GM23338 (cell line): ENCODE results near the gene ASIC3. TPM values are rescaled to one million over a fixed set of nuclear protein-coding genes. Genes with fewer than 3 reads are reported as not detected.

ENCODE experiments used
- ATAC-seq: fragments of 200-7000 bp; cut with Tn5 transposase; 3 replicates; pipeline ENCODE4 v1.9.1; 2020
- DNase-seq: peaks from one replicate; pipeline ENCODE4 v3.0.0-alpha.2; 2015; ENCODE audit warnings: low spot score
- H2AFZ ChIP-seq: fragments of 200-600 bp; sonication (generic); 2 replicates; pipeline ENCODE4 v1.8.0; 2016; ENCODE audit warnings: antibody characterized with exemption, mild to moderate bottlenecking, moderate library complexity
- H3F3A ChIP-seq: fragments of 200-600 bp; sonication (generic); replicated peaks from 2 replicates; pipeline ENCODE4 v1.8.0; 2017; ENCODE audit warnings: antibody characterized with exemption, mixed run types, low read depth
- H3K27ac ChIP-seq: fragments of 200-600 bp; sonication (generic); 2 replicates; pipeline ENCODE4 v1.6.1; 2016; ENCODE audit warnings: low read depth
- H3K27me3 ChIP-seq: fragments of 200-600 bp; sonication (generic); 2 replicates; pipeline ENCODE4 v1.8.0; 2016; ENCODE audit warnings: mild to moderate bottlenecking, mixed run types, moderate library complexity; ENCODE audit not compliant: insufficient read depth
- H3K36me3 ChIP-seq: fragments of 200-600 bp; sonication (generic); 2 replicates; pipeline ENCODE4 v1.8.0; 2016; ENCODE audit warnings: mild to moderate bottlenecking; ENCODE audit not compliant: insufficient read depth
- H3K4me1 ChIP-seq: fragments of 200-600 bp; sonication (generic); 2 replicates; pipeline ENCODE4 v1.8.0; 2016; ENCODE audit warnings: mild to moderate bottlenecking, moderate library complexity; ENCODE audit not compliant: insufficient read depth
- H3K4me2 ChIP-seq: fragments of 200-600 bp; sonication (generic); 2 replicates; pipeline ENCODE4 v1.7.1; 2017; ENCODE audit warnings: mixed run types
- H3K4me3 ChIP-seq: fragments of 200-600 bp; sonication (generic); 2 replicates; pipeline ENCODE4 v1.6.1; 2016; ENCODE audit warnings: mixed run types
- H3K79me2 ChIP-seq: fragments of 200-600 bp; sonication (generic); replicated peaks from 2 replicates; pipeline ENCODE4 v1.8.0; 2017; ENCODE audit warnings: mild to moderate bottlenecking; ENCODE audit not compliant: insufficient read depth
- H3K9me2 ChIP-seq: fragments of 200-600 bp; sonication (generic); 2 replicates; pipeline ENCODE4 v1.8.0; 2017; ENCODE audit not compliant: insufficient read depth
- H4K20me1 ChIP-seq: fragments of 200-600 bp; sonication (generic); replicated peaks from 2 replicates; pipeline ENCODE4 v1.8.0; 2017; ENCODE audit warnings: mild to moderate bottlenecking; ENCODE audit not compliant: insufficient read depth
- H3K27ac Mint-ChIP-seq: 2 replicates; pipeline ENCODE4 v1.8.0; 2020; ENCODE audit warnings: inconsistent platforms, mild to moderate bottlenecking, moderate library complexity, mixed read lengths
- H3K27me3 Mint-ChIP-seq: 3 replicates; pipeline ENCODE4 v1.8.0; 2022; ENCODE audit warnings: low read depth, mild to moderate bottlenecking, moderate library complexity, mixed read lengths, inconsistent platforms; ENCODE audit not compliant: insufficient read depth, poor library complexity
- H3K36me3 Mint-ChIP-seq: 3 replicates; pipeline ENCODE4 v1.8.0; 2021; ENCODE audit warnings: low read depth, mild to moderate bottlenecking, inconsistent platforms, moderate library complexity, mixed read lengths
- H3K4me1 Mint-ChIP-seq: 3 replicates; pipeline ENCODE4 v1.8.0; 2020; ENCODE audit warnings: mild to moderate bottlenecking, inconsistent platforms, mixed read lengths
- H3K4me3 Mint-ChIP-seq: 3 replicates; pipeline ENCODE4 v1.8.0; 2021; ENCODE audit warnings: moderate library complexity, mild to moderate bottlenecking, inconsistent platforms, mixed read lengths
- H3K9me3 Mint-ChIP-seq: 3 replicates; pipeline ENCODE4 v1.8.0; 2020; ENCODE audit warnings: moderate library complexity, mild to moderate bottlenecking, inconsistent platforms, mixed read lengths
- CREB1 ChIP-seq: fragments of 250-450 bp; sonication (Bioruptor Pico); IDR thresholded peaks from 2 replicates; pipeline ENCODE4 v1.5.0; 2020; ENCODE audit warnings: low read depth, mild to moderate bottlenecking, moderate library complexity
- CTCF ChIP-seq, 2 experiments: fragments of 200-600 bp in 1 of 2; sonication (generic) in 1 of 2; conservative IDR thresholded peaks; 2 replicates each; pipeline versions ENCODE4 v1.5.1 to v1.6.1; 2016 to 2017; ENCODE audit warnings: antibody characterized with exemption in 2 of 2, low read depth in 2 of 2, mild to moderate bottlenecking in 2 of 2, moderate library complexity in 1 of 2
- POLR2AphosphoS5 ChIP-seq: IDR thresholded peaks from 2 replicates; pipeline ENCODE4 v1.6.1; 2016; ENCODE audit warnings: antibody characterized with exemption, low read depth
- STAT1 ChIP-seq: IDR thresholded peaks from one replicate; pipeline ENCODE4 v1.6.1; 2016; ENCODE audit warnings: antibody characterized with exemption; ENCODE audit not compliant: unreplicated experiment
- polyA plus RNA-seq: library from polyadenylated mRNA; unstranded; fragments of >200 nt; fragmentation: Nextera tagmentation; extraction: Ambion mirVana; gene quantifications from 2 replicates; pipeline ENCODE4 v1.2.1, GENCODE V29; 2016
- total RNA-seq: library from RNA; depleted of rRNA; stranded (reverse); fragments of >200 nt; shearing (Covaris generic); gene quantifications from 2 replicates; pipeline ENCODE4 v1.2.3, GENCODE V29; 2014
- TF ChIP-seq, protein P1 (sequence below): IDR thresholded peaks from 2 replicates; pipeline ENCODE4 v1.6.1; 2016; ENCODE audit warnings: antibody characterized with exemption
- TF ChIP-seq, protein P2 (sequence below): IDR thresholded peaks from one replicate; pipeline ENCODE4 v1.6.1; 2018; ENCODE audit warnings: antibody characterized with exemption; ENCODE audit not compliant: unreplicated experiment

Gene ASIC3
- total and polyA plus RNA-seq, 2 experiments from 2014 or later: 0.87 to 0.90 TPM

GRCh38 chr7:151048911-151049463 lies 656 bp downstream of the ASIC3 start:
- Histone ChIP-seq H4K20me1 (no peaks in the 10 kb centered on the region), H3F3A (no peaks in the 10 kb centered on the region), H3K27ac (no peak overlapping the region), H3K4me3 (no peak overlapping the region), H3K4me2 (no peak overlapping the region), H3K27me3 (peaks cover 22% of the 10 kb centered on the region), H3K4me1 (no peaks in the 10 kb centered on the region), H3K9me2 (no peaks in the 10 kb centered on the region), H2AFZ (no peak overlapping the region), H3K36me3 (no peaks in the 10 kb centered on the region), H3K79me2 (no peaks in the 10 kb centered on the region)
- DNase-seq: no peak
- TF ChIP-seq, protein P1, sequence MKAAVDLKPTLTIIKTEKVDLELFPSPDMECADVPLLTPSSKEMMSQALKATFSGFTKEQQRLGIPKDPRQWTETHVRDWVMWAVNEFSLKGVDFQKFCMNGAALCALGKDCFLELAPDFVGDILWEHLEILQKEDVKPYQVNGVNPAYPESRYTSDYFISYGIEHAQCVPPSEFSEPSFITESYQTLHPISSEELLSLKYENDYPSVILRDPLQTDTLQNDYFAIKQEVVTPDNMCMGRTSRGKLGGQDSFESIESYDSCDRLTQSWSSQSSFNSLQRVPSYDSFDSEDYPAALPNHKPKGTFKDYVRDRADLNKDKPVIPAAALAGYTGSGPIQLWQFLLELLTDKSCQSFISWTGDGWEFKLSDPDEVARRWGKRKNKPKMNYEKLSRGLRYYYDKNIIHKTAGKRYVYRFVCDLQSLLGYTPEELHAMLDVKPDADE: no peak
- no peak overlapping the region for H3K4me3 Mint-ChIP-seq
- H3K4me1 Mint-ChIP-seq: peaks cover 9% of the 10 kb centered on the region
- H3K27ac Mint-ChIP-seq: no peak overlapping the region
- no peaks in the 10 kb centered on the region for H3K36me3 Mint-ChIP-seq
- H3K9me3 Mint-ChIP-seq: no peaks in the 10 kb centered on the region
- H3K27me3 Mint-ChIP-seq: peaks cover 26% of the 10 kb centered on the region
- ATAC-seq: no peak

- Histone ChIP-seq H3F3A (no peaks in the 10 kb centered on the region), H3K36me3 (no peaks in the 10 kb centered on the region), H3K4me1 (peaks cover 3% of the 10 kb centered on the region; the same call in 1 of the 2 replicates), H3K27me3 (peaks cover 27% of the 10 kb centered on the region), H4K20me1 (no peaks in the 10 kb centered on the region; the same call in 1 of the 2 replicates), H2AFZ (peak overlapping the region; percentile 69; the same call in 1 of the 2 replicates), H3K27ac (no peak overlapping the region), H3K4me2 (peak overlapping the region; percentile 78), H3K4me3 (peak overlapping the region; percentile 49), H3K9me2 (no peaks in the 10 kb centered on the region), H3K79me2 (no peaks in the 10 kb centered on the region)
- ATAC-seq (peak; percentile 89), DNase-seq (peak; percentile 95)
- Mint-ChIP-seq H3K9me3 (no peaks in the 10 kb centered on the region), H3K4me1 (peaks cover 10% of the 10 kb centered on the region), H3K27ac (no peak overlapping the region), H3K36me3 (no peaks in the 10 kb centered on the region), H3K27me3 (peaks cover 30% of the 10 kb centered on the region), H3K4me3 (no peak overlapping the region; the same call in 2 of the 3 replicates)
- no peak for TF ChIP-seq CTCF (conservative IDR thresholded peaks at IDR 0.05; ENCODE audit: low read depth in 2 of 2)
- peak; percentile 48; the same call in 1 of the 2 replicates for TF ChIP-seq POLR2AphosphoS5
- no peak for TF ChIP-seq STAT1
- TF ChIP-seq CREB1 (CRISPR knock-in tag): peak; percentile 72
- TF ChIP-seq, protein P2, sequence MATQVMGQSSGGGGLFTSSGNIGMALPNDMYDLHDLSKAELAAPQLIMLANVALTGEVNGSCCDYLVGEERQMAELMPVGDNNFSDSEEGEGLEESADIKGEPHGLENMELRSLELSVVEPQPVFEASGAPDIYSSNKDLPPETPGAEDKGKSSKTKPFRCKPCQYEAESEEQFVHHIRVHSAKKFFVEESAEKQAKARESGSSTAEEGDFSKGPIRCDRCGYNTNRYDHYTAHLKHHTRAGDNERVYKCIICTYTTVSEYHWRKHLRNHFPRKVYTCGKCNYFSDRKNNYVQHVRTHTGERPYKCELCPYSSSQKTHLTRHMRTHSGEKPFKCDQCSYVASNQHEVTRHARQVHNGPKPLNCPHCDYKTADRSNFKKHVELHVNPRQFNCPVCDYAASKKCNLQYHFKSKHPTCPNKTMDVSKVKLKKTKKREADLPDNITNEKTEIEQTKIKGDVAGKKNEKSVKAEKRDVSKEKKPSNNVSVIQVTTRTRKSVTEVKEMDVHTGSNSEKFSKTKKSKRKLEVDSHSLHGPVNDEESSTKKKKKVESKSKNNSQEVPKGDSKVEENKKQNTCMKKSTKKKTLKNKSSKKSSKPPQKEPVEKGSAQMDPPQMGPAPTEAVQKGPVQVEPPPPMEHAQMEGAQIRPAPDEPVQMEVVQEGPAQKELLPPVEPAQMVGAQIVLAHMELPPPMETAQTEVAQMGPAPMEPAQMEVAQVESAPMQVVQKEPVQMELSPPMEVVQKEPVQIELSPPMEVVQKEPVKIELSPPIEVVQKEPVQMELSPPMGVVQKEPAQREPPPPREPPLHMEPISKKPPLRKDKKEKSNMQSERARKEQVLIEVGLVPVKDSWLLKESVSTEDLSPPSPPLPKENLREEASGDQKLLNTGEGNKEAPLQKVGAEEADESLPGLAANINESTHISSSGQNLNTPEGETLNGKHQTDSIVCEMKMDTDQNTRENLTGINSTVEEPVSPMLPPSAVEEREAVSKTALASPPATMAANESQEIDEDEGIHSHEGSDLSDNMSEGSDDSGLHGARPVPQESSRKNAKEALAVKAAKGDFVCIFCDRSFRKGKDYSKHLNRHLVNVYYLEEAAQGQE: peak; percentile 95
These were observed 2.8 kb downstream of the ASIC3 start for GRCh38 chr7:151051108-151051507.
